IPS-15b (cell line): ENCODE results near the gene WASHC2A.
"Not testable (repeated sequence)": the region's sequence is repeated elsewhere in the genome, so short reads cannot be mapped to it uniquely, and the experiment has no call there.

Source experiments
- H3K27me3 ChIP-seq: one replicate; pipeline ENCODE4 v1.6.1; 2013; ENCODE audit warnings: low read length; ENCODE audit not compliant: control insufficient read depth, insufficient read depth
- H3K36me3 ChIP-seq: one replicate; pipeline ENCODE4 v1.6.1; 2013; ENCODE audit warnings: low read length; ENCODE audit not compliant: control insufficient read depth, insufficient read depth
- H3K4me1 ChIP-seq: one replicate; pipeline ENCODE4 v1.6.1; 2013; ENCODE audit warnings: mild to moderate bottlenecking, low read length; ENCODE audit not compliant: control insufficient read depth, insufficient read depth
- H3K4me3 ChIP-seq: one replicate; pipeline ENCODE4 v1.5.1; 2013; ENCODE audit warnings: low read depth, low read length
- H3K9ac ChIP-seq: one replicate; pipeline ENCODE4 v1.6.1; 2013; ENCODE audit warnings: low read depth, mild to moderate bottlenecking, low read length
- H3K9me3 ChIP-seq: one replicate; pipeline ENCODE4 v1.6.1; 2013; ENCODE audit warnings: mild to moderate bottlenecking, low read length; ENCODE audit not compliant: control insufficient read depth, insufficient read depth

Gene WASHC2A

DNA sequence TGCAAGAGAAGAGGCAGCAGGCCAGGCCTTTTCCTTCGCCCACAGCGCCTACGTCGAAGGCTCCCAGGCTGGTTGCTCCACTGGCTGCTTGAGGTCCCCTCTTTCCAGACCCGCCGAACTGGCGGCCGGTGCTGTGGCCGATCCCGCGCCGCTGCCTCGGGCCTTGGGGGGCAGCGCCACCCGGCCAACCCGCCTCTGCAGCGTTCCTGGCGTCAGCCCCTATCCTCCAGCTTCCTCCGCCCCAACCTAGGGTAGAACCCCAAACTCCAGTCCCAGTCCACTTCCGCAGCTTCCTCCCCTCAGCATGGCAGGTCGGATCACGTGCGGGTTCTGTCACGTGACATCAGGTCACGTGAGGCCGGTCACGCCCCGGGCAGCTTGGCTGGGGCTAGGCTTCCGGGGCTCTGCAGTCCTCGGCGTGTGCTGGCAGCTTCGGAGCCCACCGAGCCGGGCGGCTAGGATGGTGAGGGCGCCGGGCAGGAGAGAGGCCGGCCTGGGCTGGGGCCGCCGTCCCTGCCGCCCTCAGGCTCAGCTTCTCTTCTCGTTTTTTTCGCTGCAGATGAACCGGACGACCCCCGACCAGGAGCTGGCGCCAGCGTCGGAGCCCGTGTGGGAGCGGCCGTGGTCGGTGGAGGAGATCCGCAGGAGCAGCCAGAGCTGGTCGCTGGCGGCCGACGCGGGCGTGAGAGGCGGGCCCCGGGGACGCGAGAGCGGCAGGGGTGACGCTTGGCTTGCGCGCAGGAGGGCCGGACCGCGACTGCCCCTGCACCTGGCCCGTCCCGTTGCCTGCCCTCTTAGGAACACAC lies at the start of gene WASHC2A:
Gene WASHC2A (plus strand): TSS at position 409 of the 806 bp plus-strand sequence. CDS start 52 bp downstream, at position 461.
- H3K9ac ChIP-seq, H3K36me3 ChIP-seq, H3K4me1 ChIP-seq, H3K27me3 ChIP-seq, H3K9me3 ChIP-seq: not testable (repeated sequence)
- H3K4me3 ChIP-seq: peak within 1 kb of the TSS; percentile 43

DNA sequence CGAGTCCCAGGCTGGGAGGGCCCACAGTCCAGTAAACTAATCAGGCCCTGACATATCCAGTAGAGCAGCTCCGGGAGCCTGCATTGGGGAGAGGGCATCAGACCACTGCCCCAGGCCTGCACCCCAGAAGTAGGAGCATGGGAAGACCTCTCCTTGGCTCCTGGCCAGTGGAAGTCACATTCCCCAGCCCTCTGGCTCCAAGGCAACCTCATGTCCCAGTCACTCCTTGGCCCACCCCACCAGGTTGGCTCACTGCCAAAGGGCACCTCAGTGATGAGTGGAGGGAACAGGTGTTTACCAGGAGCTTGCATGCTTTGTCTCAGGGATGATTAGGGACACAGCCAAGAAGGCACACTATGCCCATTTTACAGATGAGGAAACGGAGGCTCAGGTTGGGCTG lies 48.5 kb upstream of the WASHC2A start:
- not testable (repeated sequence) for H3K9me3 ChIP-seq, H3K9ac ChIP-seq, H3K36me3 ChIP-seq, H3K4me1 ChIP-seq, H3K27me3 ChIP-seq, H3K4me3 ChIP-seq

GRCh38 chr10:50020451-50021024 lies 47.2 kb upstream of the WASHC2A start:
- not testable (repeated sequence) for H3K9ac ChIP-seq, H3K27me3 ChIP-seq, H3K9me3 ChIP-seq, H3K4me1 ChIP-seq, H3K4me3 ChIP-seq, H3K36me3 ChIP-seq

DNA sequence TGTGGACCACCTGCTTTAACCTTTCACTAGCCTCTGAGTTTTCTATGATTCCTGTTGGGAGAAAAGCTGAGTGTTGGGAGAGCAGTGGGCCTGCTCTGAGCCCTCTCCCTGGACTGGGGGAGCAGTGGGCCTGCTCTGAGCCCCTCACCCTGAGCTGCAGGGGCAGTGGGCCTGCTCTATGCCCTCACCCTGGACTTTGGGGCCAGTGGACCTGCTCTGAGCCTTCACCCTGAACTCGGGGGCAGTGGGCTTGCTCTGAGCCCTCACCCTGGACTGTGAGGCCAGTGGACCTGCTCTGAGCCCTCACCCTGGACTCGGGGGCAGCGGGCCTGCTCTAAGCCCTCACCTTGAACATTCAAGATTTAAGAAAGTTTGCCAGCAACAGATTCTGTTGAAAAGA lies 46.1 kb upstream of the WASHC2A start:
- H3K9ac ChIP-seq: no peak overlapping the region
- no peaks in the 10 kb centered on the region for H3K36me3 ChIP-seq
- H3K4me3 ChIP-seq: no peak overlapping the region
- H3K9me3 ChIP-seq: no peaks in the 10 kb centered on the region
- peaks cover 3% of the 10 kb centered on the region for H3K27me3 ChIP-seq
- H3K4me1 ChIP-seq: no peaks in the 10 kb centered on the region

- H3K27me3 ChIP-seq: not testable (repeated sequence)
Measured at GRCh38 chr10:50024716-50025383, 42.9 kb upstream of the WASHC2A start.

GRCh38 chr10:50025627-50026026 lies 42.1 kb upstream of the WASHC2A start:
- Histone ChIP-seq H3K4me3 (no peak overlapping the region), H3K4me1 (no peaks in the 10 kb centered on the region), H3K27me3 (peaks cover 3% of the 10 kb centered on the region), H3K36me3 (no peaks in the 10 kb centered on the region), H3K9me3 (no peaks in the 10 kb centered on the region), H3K9ac (no peak overlapping the region)

More at GRCh38 chr10:50024716-50025383, 42.9 kb upstream of the WASHC2A start:
- H3K9me3 ChIP-seq, H3K4me1 ChIP-seq, H3K9ac ChIP-seq, H3K4me3 ChIP-seq, H3K36me3 ChIP-seq: not testable (repeated sequence)

- Histone ChIP-seq H3K9me3 (no peaks in the 10 kb centered on the region), H3K9ac (no peak overlapping the region), H3K4me1 (no peaks in the 10 kb centered on the region), H3K4me3 (no peak overlapping the region), H3K36me3 (no peaks in the 10 kb centered on the region), H3K27me3 (peaks cover 3% of the 10 kb centered on the region)
Measured at GRCh38 chr10:50027195-50027594, 40.6 kb upstream of the WASHC2A start.

- H3K4me3 ChIP-seq: no peak overlapping the region
- H3K36me3 ChIP-seq: no peaks in the 10 kb centered on the region
- no peaks in the 10 kb centered on the region for H3K4me1 ChIP-seq
- H3K9me3 ChIP-seq: no peaks in the 10 kb centered on the region
- no peaks in the 10 kb centered on the region for H3K27me3 ChIP-seq
- no peak overlapping the region for H3K9ac ChIP-seq
Measured at GRCh38 chr10:50033481-50033880, 34.3 kb upstream of the WASHC2A start.

- not testable (repeated sequence) for H3K4me1 ChIP-seq, H3K36me3 ChIP-seq, H3K27me3 ChIP-seq, H3K4me3 ChIP-seq, H3K9me3 ChIP-seq, H3K9ac ChIP-seq
Measured at GRCh38 chr10:50035337-50035736, 32.4 kb upstream of the WASHC2A start.

DNA sequence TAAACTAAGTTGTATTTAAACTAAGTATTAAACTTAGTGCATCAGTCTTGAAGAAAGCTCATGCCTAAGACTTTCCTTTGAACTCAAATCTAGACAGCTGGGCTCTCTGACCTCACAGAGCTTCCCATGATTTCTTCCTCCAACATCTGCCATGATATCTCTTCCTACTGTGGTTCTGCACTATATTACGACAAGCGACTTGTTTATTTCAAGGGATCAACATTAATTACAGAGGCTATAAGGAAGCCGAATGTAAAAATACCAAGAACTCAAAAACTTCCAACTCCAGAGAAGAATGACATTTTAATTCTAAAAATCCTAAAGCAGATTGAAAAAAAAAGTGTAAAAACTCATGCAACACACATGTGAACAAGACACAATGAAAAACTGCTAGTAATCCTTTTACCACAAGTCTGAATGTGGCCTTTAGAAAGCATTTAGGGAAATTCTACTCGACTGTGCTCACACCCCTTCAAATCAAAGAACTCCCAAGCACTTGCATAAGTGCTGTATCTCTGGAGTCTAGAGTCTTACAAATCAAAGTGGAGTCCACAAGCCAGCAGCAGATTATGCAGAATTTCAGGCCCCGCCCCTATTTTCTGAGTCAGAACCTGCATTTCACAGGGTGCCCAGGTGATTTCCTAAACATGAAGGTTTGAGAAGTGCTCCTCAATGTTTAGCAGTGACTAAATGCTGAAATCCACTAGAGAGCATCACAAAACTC lies 22.7 kb upstream of the WASHC2A start:
- H3K9me3 ChIP-seq: no peaks in the 10 kb centered on the region
- H3K9ac ChIP-seq: no peak overlapping the region
- no peaks in the 10 kb centered on the region for H3K27me3 ChIP-seq
- no peaks in the 10 kb centered on the region for H3K36me3 ChIP-seq
- H3K4me1 ChIP-seq: no peaks in the 10 kb centered on the region
- no peak overlapping the region for H3K4me3 ChIP-seq

- not testable (repeated sequence) for H3K36me3 ChIP-seq, H3K27me3 ChIP-seq, H3K9me3 ChIP-seq, H3K4me1 ChIP-seq, H3K4me3 ChIP-seq, H3K9ac ChIP-seq
Measured at GRCh38 chr10:50046457-50046856, 21.3 kb upstream of the WASHC2A start.
